Left lung (tissue), 10 donors: Measurements from ENCODE around the gene NDUFV1. TPM values are rescaled to one million over a fixed set of nuclear protein-coding genes. Genes with fewer than 3 reads are reported as not detected.

Experiments
- ATAC-seq: fragments of 200-7000 bp; cut with Tn5 transposase; one replicate; pipeline ENCODE4 v1.9.1; 2020; ENCODE audit warnings: moderate library complexity
- DNase-seq, 4 donors: peaks; one replicate each; pipeline ENCODE4 v3.0.0-alpha.2; 2013 to 2020
- H3K27ac ChIP-seq, 2 donors: fragments of 200-600 bp; sonication (generic) in 1 of 2; one replicate each; pipeline versions ENCODE4 v1.5.0 to v1.8.0; 2020 to 2021
- H3K27me3 ChIP-seq, 2 donors: fragments of 200-600 bp; sonication (generic) in 1 of 2; one replicate each; pipeline versions ENCODE4 v1.5.0 to v1.8.0; 2020 to 2021
- H3K36me3 ChIP-seq, 2 donors: fragments of 200-600 bp; sonication (generic) in 1 of 2; one replicate each; pipeline versions ENCODE4 v1.5.0 to v1.8.0; 2020 to 2021
- H3K4me1 ChIP-seq, 2 donors: fragments of 200-600 bp; one replicate each; pipeline ENCODE4 v1.8.0; 2021
- H3K4me3 ChIP-seq, 2 donors: fragments of 200-600 bp; sonication (generic) in 1 of 2; one replicate each; pipeline versions ENCODE4 v1.5.0 to v1.8.0; 2020 to 2021; ENCODE audit warnings: mild to moderate bottlenecking in 1 of 2
- H3K9me3 ChIP-seq, 2 donors: fragments of 200-600 bp; sonication (generic) in 1 of 2; one replicate each; pipeline versions ENCODE4 v1.5.0 to v1.8.0; 2020 to 2021
- CTCF ChIP-seq, 2 donors: fragments of 200-600 bp; sonication (generic) in 1 of 2; IDR thresholded peaks; one replicate each; pipeline versions ENCODE4 v1.5.0 to v1.8.0; 2021; ENCODE audit warnings: antibody characterized with exemption in 2 of 2
- intact Hi-C, 2 donors: fragments of 100-400 bp; cut with DNase I; formaldehyde crosslinking; loops; one replicate each; pipeline versions ENCODE4 v1.11.2 to v1.14.2; 2022
- polyA plus RNA-seq, 6 donors: library from polyadenylated mRNA; unstranded; fragments of 120-200 nt; gene quantifications; one replicate each; pipeline ENCODE4 v1.2.1, GENCODE V29; 2013; ENCODE audit not compliant: insufficient read length in 6 of 6
- total RNA-seq, 2 donors: library from RNA; stranded (reverse); fragmentation: NEBNext Ultra II Directional; extraction: Animal tissue kit (Norgen Biotek cat#: 25700); gene quantifications; one replicate each; pipeline ENCODE4 v1.2.1, GENCODE V29; 2021
- donor health status: DM: no; HTN: yes; CAD: no.
- donor health status: DM: no; HTN: no; CAD: no.

The NDUFV1 gene
- total and polyA plus RNA-seq, 8 donors = 136 to 204 (median 163) TPM

- Histone ChIP-seq H3K27me3 (peaks cover 0 to 47% of the 10 kb centered on the region in 2 donors), H3K27ac (peak overlapping the region in 1 of 2 donors; percentile 65), H3K4me1 (peaks cover 0 to 16% of the 10 kb centered on the region in 2 donors), H3K4me3 (peak overlapping the region; percentile 30 to 42), H3K36me3 (no peaks in the 10 kb centered on the region), H3K9me3 (no peaks in the 10 kb centered on the region)
- TF ChIP-seq CTCF (IDR thresholded peaks at IDR 0.05) = no peak
- intact Hi-C loops = no loop called here
- peak in 1 of 4 donors; percentile 34 for DNase-seq
- peak; percentile 21 for ATAC-seq
Observed at GRCh38 chr11:67649634-67650510, 43.1 kb downstream of the NDUFV1 start.

GRCh38 chr11:67651976-67652781 is 45.4 kb downstream of the NDUFV1 start:
- Histone ChIP-seq H3K4me1 (peaks cover 0 to 8% of the 10 kb centered on the region in 2 donors), H3K4me3 (no peak overlapping the region), H3K27ac (no peak overlapping the region), H3K27me3 (peaks cover 0 to 36% of the 10 kb centered on the region in 2 donors), H3K9me3 (peaks cover 0 to 14% of the 10 kb centered on the region in 2 donors), H3K36me3 (no peaks in the 10 kb centered on the region)
- no peak for TF ChIP-seq CTCF (IDR thresholded peaks at IDR 0.05)
- intact Hi-C loops = no loop called here
- no peak for ATAC-seq
- peak in 2 of 4 donors; percentile 1 to 13 for DNase-seq

- Histone ChIP-seq H3K9me3 (peaks cover 0 to 14% of the 10 kb centered on the region in 2 donors), H3K36me3 (no peaks in the 10 kb centered on the region), H3K27me3 (peaks cover 0 to 25% of the 10 kb centered on the region in 2 donors), H3K4me3 (no peak overlapping the region), H3K27ac (no peak overlapping the region), H3K4me1 (no peaks in the 10 kb centered on the region)
- ATAC-seq (no peak), DNase-seq (peak in 2 of 4 donors; percentile 6 to 19)
- no peak for TF ChIP-seq CTCF (IDR thresholded peaks at IDR 0.05)
- intact Hi-C loops = no loop called here
Observed at GRCh38 chr11:67652965-67653845, 46.5 kb downstream of the NDUFV1 start.

- TF ChIP-seq CTCF (IDR thresholded peaks at IDR 0.05) = no peak
- Histone ChIP-seq H3K9me3 (peaks cover 0 to 14% of the 10 kb centered on the region in 2 donors), H3K36me3 (no peaks in the 10 kb centered on the region), H3K27ac (no peak overlapping the region), H3K27me3 (peaks cover 0 to 18% of the 10 kb centered on the region in 2 donors), H3K4me1 (no peaks in the 10 kb centered on the region), H3K4me3 (no peak overlapping the region)
- ATAC-seq (no peak), DNase-seq (peak in 2 of 4 donors; percentile 5 to 29)
- intact Hi-C loops = no loop called here
Observed at GRCh38 chr11:67654225-67654624, 47.5 kb downstream of the NDUFV1 start.
